Subcutaneous adipose tissue (tissue), 4 donors: ENCODE measurements around the gene SLC4A4. TPM values are rescaled to one million over a fixed set of nuclear protein-coding genes. Genes with fewer than 3 reads are reported as not detected.

ENCODE experiments used
- total RNA-seq, 4 donors: library from RNA; depleted of rRNA; stranded (reverse); fragments of >200 nt; gene quantifications; one replicate each; pipeline ENCODE4 v1.1.0, GENCODE V29; 2016
- TF ChIP-seq, protein P1 (sequence below): fragments of 450-650 bp; IDR thresholded peaks from one replicate; pipeline ENCODE4 v1.5.1; 2016; ENCODE audit warnings: low read depth, mild to moderate bottlenecking, control low read depth, antibody characterized with exemption, moderate library complexity

The SLC4A4 gene
- total RNA-seq, 4 donors from 2014 or later = 0.68 to 18.6 (median 5.0) TPM

DNA sequence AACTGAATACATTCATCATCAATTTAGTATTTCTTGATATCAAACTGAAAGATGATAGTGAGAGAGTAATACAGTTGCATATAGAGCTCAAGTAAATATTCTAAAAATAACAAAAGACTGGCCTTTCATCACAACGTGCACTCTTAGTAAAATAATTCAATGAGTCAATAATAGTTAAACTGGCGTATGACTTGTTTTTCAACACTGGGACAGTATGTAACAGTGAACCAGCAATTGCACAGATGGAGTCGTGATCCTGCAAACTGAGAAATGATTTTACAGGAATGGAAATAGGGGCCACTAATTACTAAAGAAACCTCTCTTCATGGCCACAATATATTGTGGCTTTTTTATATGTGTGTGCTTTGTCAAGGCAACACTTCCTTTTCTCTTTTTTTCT lies 137.4 kb downstream of the SLC4A4 start:
- TF ChIP-seq, protein P1, sequence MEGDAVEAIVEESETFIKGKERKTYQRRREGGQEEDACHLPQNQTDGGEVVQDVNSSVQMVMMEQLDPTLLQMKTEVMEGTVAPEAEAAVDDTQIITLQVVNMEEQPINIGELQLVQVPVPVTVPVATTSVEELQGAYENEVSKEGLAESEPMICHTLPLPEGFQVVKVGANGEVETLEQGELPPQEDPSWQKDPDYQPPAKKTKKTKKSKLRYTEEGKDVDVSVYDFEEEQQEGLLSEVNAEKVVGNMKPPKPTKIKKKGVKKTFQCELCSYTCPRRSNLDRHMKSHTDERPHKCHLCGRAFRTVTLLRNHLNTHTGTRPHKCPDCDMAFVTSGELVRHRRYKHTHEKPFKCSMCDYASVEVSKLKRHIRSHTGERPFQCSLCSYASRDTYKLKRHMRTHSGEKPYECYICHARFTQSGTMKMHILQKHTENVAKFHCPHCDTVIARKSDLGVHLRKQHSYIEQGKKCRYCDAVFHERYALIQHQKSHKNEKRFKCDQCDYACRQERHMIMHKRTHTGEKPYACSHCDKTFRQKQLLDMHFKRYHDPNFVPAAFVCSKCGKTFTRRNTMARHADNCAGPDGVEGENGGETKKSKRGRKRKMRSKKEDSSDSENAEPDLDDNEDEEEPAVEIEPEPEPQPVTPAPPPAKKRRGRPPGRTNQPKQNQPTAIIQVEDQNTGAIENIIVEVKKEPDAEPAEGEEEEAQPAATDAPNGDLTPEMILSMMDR = no peak

DNA sequence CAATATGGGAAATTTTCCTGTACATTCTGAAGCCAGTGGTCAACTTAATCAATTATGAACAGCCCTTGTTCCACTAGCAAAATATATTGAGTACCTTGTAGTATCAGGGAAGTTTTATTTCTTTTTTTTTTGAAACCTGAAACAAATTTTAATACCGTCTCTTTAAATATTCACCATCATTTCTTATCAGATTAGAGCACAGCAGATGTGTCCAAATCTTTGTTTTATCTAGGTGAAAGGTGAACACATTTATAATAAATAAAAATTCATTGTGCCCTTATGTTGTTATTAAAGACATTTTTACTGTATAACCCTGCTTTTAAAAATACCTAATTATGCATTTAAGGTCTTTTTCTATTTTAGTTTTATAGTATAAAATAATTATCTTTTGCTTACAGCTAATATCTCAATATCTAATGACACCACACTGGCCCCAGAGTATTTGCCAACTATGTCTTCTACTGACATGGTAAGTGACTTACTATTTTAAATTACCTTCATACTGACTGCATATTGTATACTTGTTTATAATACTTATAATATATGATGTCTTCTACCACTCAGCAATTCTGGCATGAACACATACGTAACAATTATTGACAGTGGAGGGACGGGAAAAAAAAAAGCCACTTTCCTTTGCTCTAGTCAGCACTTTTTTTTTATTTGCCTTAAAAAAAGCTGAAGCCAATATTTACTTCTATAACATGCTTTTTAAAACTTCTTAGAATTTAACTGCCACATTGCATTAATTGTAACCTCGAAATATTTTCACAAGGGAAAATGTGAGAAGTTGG lies 147.9 kb downstream of the SLC4A4 start:
- TF ChIP-seq, protein P1 = no peak

DNA sequence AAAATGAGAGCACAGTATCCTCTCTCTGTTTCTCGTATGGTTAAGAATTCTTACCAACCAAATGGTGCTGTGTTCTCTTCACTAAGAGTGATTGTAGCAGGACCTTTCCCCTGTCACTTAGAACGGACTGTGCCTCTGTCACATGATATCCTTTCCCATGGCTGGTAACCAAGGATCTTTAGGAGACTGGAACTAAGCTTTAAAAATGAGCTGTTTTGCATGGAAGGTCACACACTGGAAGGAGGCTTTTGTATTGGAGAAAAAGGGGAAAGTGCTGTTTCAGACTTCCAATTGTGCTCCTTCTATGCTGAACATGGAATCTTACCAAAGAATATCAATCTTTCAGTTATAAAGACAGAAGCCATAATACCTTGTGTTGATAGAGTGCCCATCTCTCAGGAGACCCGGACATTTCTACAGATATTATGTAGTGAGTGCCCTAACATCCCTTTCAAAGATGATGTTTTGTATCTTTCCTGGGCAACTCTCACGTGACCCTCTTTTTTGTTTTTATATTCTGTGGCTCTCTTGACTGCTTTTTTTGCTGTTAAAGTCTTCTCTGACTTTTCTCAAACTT lies 148.6 kb downstream of the SLC4A4 start:
- TF ChIP-seq, protein P1 = no peak

DNA sequence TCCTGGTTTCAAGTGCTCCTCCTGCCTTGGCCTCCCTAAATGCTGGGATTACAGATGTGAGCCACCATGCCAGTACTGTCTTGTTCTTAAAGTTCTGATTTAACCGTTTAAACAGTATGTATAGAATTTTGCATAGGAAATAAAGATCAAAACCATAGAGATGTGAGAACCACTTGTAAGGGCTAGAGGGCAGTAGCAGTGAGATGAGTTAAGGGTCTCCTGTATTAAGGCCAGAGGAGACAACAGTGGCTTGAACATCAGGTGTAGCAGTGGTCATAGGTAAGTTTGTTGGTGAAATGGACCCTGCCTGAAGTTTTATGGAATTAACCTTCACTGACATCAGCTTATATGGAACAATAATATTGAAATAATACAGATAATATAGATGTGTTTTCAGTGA lies 155.7 kb downstream of the SLC4A4 start:
- TF ChIP-seq, protein P1 = no peak

DNA sequence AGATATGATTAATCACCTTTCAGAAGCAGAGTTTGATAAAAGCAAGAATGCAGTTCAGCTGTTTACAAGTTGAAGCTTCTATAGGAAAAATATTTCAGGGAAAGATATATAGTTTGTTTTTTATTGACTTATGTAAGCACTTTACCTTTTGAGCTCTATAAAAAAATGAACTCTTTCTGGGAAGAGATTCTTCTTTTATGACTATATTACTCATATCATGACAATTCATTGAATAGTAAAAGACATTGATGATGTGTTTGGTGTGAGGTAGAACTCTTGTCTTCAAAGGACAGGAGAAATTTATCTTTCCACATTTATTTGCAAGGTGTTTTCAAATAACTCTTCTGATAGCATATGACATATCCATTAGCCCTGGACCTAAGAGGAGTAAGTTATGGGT lies 156.6 kb downstream of the SLC4A4 start:
- TF ChIP-seq, protein P1 = no peak

DNA sequence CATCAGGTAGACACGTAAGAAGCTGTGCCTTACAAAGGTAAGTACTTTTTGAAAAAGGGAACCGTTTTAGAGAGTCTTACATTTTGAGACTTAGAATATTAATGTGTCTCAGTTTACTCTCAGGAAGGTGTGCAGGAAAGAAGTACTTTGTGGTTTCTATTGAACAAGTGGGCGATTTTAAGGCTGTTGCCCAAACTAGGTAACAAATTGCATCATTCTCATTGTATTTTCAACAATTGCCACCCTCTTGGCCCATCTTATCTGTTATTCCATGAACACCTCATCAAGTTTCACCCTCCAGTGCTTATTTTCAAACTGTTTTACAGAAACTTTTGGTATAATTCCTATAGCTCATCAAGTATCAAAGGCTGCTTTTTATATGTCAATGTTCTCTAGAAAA lies 158.3 kb downstream of the SLC4A4 start:
- TF ChIP-seq, protein P1 = no peak

DNA sequence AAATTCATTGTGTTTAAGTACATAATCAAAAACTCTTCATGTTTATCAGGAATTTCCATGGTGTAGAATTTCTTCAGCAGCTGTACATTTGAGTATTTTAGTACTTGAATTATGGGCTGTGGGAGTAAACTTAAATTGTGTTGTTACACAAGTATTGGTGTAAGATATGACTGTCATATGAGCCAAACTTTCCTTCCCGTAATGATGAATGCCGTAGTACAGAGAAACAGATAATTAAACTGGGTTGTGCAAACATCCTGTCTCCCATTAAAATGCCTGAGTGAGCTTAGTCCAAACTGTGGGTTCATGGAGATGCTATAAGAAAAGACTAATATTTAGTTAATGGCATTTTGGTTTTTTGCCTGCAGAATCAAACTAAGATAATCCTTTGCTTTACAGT lies 159.2 kb downstream of the SLC4A4 start:
- TF ChIP-seq, protein P1 = no peak
